GM13976 (cell line): ENCODE measurements around the gene FSHR.

ENCODE experiments used
- DNase-seq: peaks from one replicate; pipeline ENCODE4 v3.0.0; 2012; ENCODE audit warnings: low spot score
- in situ Hi-C: fragments of 300-500 bp; cut with MboI; formaldehyde crosslinking; loops from one replicate; pipeline ENCODE4 v1.12.0; 2022; ENCODE audit warnings: low sequenced_read_pairs, mixed read lengths, inconsistent platforms; ENCODE audit not compliant: unreplicated experiment
- TF ChIP-seq, protein P1 (sequence below): IDR thresholded peaks from 2 replicates; pipeline ENCODE4 v1.5.1; 2012; ENCODE audit warnings: borderline replicate concordance, mild to moderate bottlenecking; ENCODE audit not compliant: insufficient read depth; ENCODE audit errors: extremely low read depth, missing control alignments, control extremely low read depth

Gene FSHR

DNA sequence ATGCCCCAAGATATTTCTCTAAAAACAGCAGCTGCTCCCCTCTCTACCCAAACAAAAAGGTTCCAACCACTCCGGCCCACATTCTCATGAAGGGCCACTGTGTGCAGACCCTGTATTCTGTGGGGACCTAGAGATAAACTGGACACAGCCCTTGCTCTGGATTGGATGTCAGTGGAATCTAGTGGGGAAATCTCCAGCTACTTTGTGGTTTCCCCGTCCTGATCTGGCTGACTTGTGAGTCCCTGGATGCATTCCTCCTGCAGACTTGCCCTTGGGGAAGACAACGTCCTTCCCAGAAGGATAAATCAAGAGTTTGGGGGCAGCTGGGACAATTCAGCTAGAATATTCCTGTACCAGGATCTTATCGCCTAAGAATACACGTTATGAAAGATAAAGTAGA, 151.1 kb downstream of the FSHR start:
- in situ Hi-C loops, result no loop called here
- TF ChIP-seq, protein P1, sequence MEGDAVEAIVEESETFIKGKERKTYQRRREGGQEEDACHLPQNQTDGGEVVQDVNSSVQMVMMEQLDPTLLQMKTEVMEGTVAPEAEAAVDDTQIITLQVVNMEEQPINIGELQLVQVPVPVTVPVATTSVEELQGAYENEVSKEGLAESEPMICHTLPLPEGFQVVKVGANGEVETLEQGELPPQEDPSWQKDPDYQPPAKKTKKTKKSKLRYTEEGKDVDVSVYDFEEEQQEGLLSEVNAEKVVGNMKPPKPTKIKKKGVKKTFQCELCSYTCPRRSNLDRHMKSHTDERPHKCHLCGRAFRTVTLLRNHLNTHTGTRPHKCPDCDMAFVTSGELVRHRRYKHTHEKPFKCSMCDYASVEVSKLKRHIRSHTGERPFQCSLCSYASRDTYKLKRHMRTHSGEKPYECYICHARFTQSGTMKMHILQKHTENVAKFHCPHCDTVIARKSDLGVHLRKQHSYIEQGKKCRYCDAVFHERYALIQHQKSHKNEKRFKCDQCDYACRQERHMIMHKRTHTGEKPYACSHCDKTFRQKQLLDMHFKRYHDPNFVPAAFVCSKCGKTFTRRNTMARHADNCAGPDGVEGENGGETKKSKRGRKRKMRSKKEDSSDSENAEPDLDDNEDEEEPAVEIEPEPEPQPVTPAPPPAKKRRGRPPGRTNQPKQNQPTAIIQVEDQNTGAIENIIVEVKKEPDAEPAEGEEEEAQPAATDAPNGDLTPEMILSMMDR, result no peak
- no peak for DNase-seq

GRCh38 chr2:49002750-49003149, 151.6 kb downstream of the FSHR start:
- in situ Hi-C loops, result no loop called here
- DNase-seq, result no peak
- TF ChIP-seq, protein P1, result no peak

GRCh38 chr2:49000695-49001094, 153.6 kb downstream of the FSHR start:
- TF ChIP-seq, protein P1, result no peak
- DNase-seq, result no peak
- in situ Hi-C loops, result no loop called here

DNA sequence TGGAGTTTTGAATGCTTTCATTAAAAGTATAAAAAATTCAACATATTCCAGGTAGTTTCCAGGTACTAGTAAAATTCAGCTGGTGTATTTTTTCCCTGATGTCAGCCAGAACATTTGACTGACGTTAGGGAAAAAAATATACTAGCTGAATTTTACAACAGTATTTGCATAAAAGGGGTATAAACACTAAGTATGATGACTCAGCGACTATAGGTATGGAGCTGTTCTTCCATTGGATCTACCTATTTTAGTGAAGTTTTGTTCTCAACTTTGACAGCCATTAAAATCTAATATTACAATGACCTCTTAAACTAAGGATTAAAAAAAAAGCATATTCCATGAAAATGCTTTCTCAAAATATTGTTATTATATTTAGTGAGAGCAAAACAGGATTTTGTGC, 155.9 kb downstream of the FSHR start:
- TF ChIP-seq, protein P1, result no peak
- DNase-seq, result no peak
- in situ Hi-C loops, result no loop called here

- TF ChIP-seq, protein P1, result no peak
- DNase-seq, result no peak
- in situ Hi-C loops, result no loop called here
These were observed 160.7 kb downstream of the FSHR start for GRCh38 chr2:48993576-48993975.

- no peak for DNase-seq
- in situ Hi-C loops, result no loop called here
- TF ChIP-seq, protein P1, result no peak
These were observed 162.7 kb downstream of the FSHR start for GRCh38 chr2:48991415-48992131.
